HepG2 (cell line): Measurements from ENCODE around the gene CDA. TPM values are rescaled to one million over a fixed set of nuclear protein-coding genes. Genes with fewer than 3 reads are reported as not detected.
A peak's percentile ranks its signal among the peaks of the same experiment; 100 is the strongest.

Experiments used
- ATAC-seq: fragments of 200-7000 bp; cut with Tn5 transposase; 3 replicates; pipeline ENCODE4 v1.9.1; 2020; ENCODE audit warnings: mild to moderate bottlenecking, moderate library complexity
- BruUV-seq: library from RNA; stranded (reverse); fragments of 400-500 nt; replicated peaks from 2 replicates; lab custom pipeline; 2021; lab: Mats Ljungman, UMichigan
- CTCF ChIA-PET: fragments of 300-600 bp; formaldehyde crosslinking; extraction: SDS; loops from one replicate; lab custom pipeline; 2021; ENCODE audit warnings: low total read pairs, inconsistent platforms, low intra/inter-chr PET ratio; lab: Yijun Ruan, JAX
- POLR2A ChIA-PET: fragments of 350-600 bp; sonication (Branson Sonifier 250); formaldehyde crosslinking; loops from one replicate; lab custom pipeline; 2020; ENCODE audit warnings: antibody characterized with exemption, inconsistent platforms; lab: Yijun Ruan, JAX
- DNase-seq: peaks from one replicate; pipeline ENCODE4 v3.0.0-alpha.2; 2015; ENCODE audit warnings: low spot score
- FAIRE-seq: peaks from 3 replicates; lab custom pipeline; 2011; peaks lifted over from hg19 to GRCh38; lab: Jason Lieb, UNC
- H2AFZ ChIP-seq: one replicate; pipeline ENCODE4 v1.6.1; 2011; ENCODE audit warnings: low read length, inconsistent platforms
- H3K27ac ChIP-seq: fragments of 300-600 bp; 3 replicates; pipeline ENCODE4 v1.8.0; 2011; ENCODE audit warnings: mixed run types, mild to moderate bottlenecking, mixed read lengths, low read length, inconsistent platforms; ENCODE audit not compliant: insufficient read depth; ENCODE audit errors: extremely low read length
- H3K27me3 ChIP-seq, 2 experiments: fragments of 200-600 bp in 1 of 2; 2 replicates in 1 of 2; 3 replicates in 1 of 2; pipeline versions ENCODE4 v1.6.0 to v1.8.0; 2011; ENCODE audit warnings: low read length in 2 of 2, mild to moderate bottlenecking in 2 of 2, moderate library complexity in 2 of 2, inconsistent platforms in 1 of 2; ENCODE audit not compliant: insufficient read depth in 2 of 2, control insufficient read depth in 1 of 2
- H3K36me3 ChIP-seq, 2 experiments: fragments of 200-600 bp in 1 of 2; replicated peaks in 1 of 2; 2 replicates in 1 of 2; 3 replicates in 1 of 2; pipeline versions ENCODE4 v1.5.1 to v1.8.0; 2011; ENCODE audit warnings: low read length in 2 of 2, inconsistent platforms in 1 of 2; ENCODE audit not compliant: insufficient read depth in 2 of 2, control insufficient read depth in 1 of 2
- H3K4me1 ChIP-seq: 2 replicates; pipeline ENCODE4 v1.5.1; 2012; ENCODE audit warnings: low read length, inconsistent platforms; ENCODE audit not compliant: insufficient read depth
- H3K4me2 ChIP-seq: 2 replicates; pipeline ENCODE4 v1.6.0; 2011; ENCODE audit warnings: low read depth, low read length, inconsistent platforms
- H3K4me3 ChIP-seq, 3 experiments: fragments of 200-600 bp in 1 of 3; sonication (generic), shearing (Covaris generic) in 1 of 3; replicated peaks in 1 of 3; 2 replicates each; pipeline ENCODE4 v1.5.1; 2011 to 2016; ENCODE audit warnings: low read length in 3 of 3, inconsistent platforms in 2 of 3, low read depth in 2 of 3, mild to moderate bottlenecking in 2 of 3, control low read depth in 1 of 3, mixed read lengths in 1 of 3; ENCODE audit not compliant: insufficient read depth in 1 of 3
- H3K79me2 ChIP-seq: one replicate; pipeline ENCODE4 v1.6.1; 2011; ENCODE audit warnings: low read length, inconsistent platforms; ENCODE audit not compliant: insufficient read depth
- H3K9ac ChIP-seq: 2 replicates; pipeline ENCODE4 v1.6.0; 2011; ENCODE audit warnings: mild to moderate bottlenecking, low read depth, low read length, inconsistent platforms; ENCODE audit not compliant: insufficient read depth
- H3K9me3 ChIP-seq: 2 replicates; pipeline ENCODE4 v1.5.1; 2012; ENCODE audit warnings: mild to moderate bottlenecking, low read length
- H4K20me1 ChIP-seq: 2 replicates; pipeline ENCODE4 v1.6.0; 2011; ENCODE audit warnings: inconsistent platforms, mild to moderate bottlenecking, low read length, moderate library complexity; ENCODE audit not compliant: insufficient read depth
- AGO2 ChIP-seq: fragments of 200-400 bp; formaldehyde crosslinking; optimal IDR thresholded peaks from 2 replicates; pipeline ENCODE3; 2017; ENCODE audit warnings: mild to moderate bottlenecking, low read depth, low read length, moderate library complexity
- BORCS8-MEF2B ChIP-seq: sonication (generic); formaldehyde crosslinking; IDR thresholded peaks from 2 replicates; pipeline ENCODE4 v1.8.0; 2022; ENCODE audit warnings: mild to moderate bottlenecking, missing genetic modification reagents
- HNF4A ChIP-seq: sonication (generic); formaldehyde crosslinking; IDR thresholded peaks from 2 replicates; pipeline ENCODE4 v1.4.0; 2020; ENCODE audit warnings: missing genetic modification reagents
- HNF4G ChIP-seq, 2 experiments: sonication (generic) in 1 of 2; formaldehyde crosslinking in 1 of 2; IDR thresholded peaks; 2 replicates each; pipeline versions ENCODE4 v1.4.0 to v1.6.1; 2011 to 2020; ENCODE audit warnings: borderline replicate concordance in 2 of 2, low read depth in 2 of 2, mild to moderate bottlenecking in 2 of 2, low read length in 1 of 2, missing genetic modification reagents in 1 of 2, moderate library complexity in 1 of 2
- SMYD3 ChIP-seq: sonication (generic); formaldehyde crosslinking; IDR thresholded peaks from 2 replicates; pipeline ENCODE4 v1.8.1; 2023; ENCODE audit warnings: mild to moderate bottlenecking, missing genetic modification reagents
- WGBS: methylation state at CpG from one replicate; pipeline ENCODE4 v1.1.6; 2017; ENCODE audit warnings: low lambda C conversion rate; 5-methylcytosine and 5-hydroxymethylcytosine counted together
- in situ Hi-C: cut with HindIII; loops from 2 replicates; pipeline ENCODE4 v1.10.0; 2017; ENCODE audit warnings: low pct_unique_long_range_greater_than_20kb; ENCODE audit not compliant: extremely low pct_ligation_motif_present
- intact Hi-C: fragments of 100-400 bp; cut with micrococcal nuclease; formaldehyde crosslinking; loops from one replicate; pipeline ENCODE4 v1.10.0; 2022; ENCODE audit not compliant: unreplicated experiment
- polyA plus RNA-seq, 8 experiments: library from polyadenylated mRNA; depleted of rRNA in 3 of 8; stranded (reverse) in 7 of 8; unstranded in 1 of 8; fragments of >200 nt; fragmentation: Illumina TruSeq in 4 of 8; extraction: Trizol in 4 of 8; gene quantifications; 2 replicates each; pipeline versions ENCODE4 v1.2.1 to v1.2.3, GENCODE V29; 2011 to 2016; ENCODE audit warnings: low read depth in 4 of 8, missing spikeins in 1 of 8, mixed read lengths in 1 of 8; ENCODE audit not compliant: insufficient read depth in 1 of 8
- total RNA-seq, 5 experiments: library from RNA; depleted of rRNA; stranded (reverse); fragments of >200 nt; fragmentation: Illumina TruSeq; extraction: Trizol; gene quantifications; 2 replicates each; pipeline ENCODE4 v1.2.3, GENCODE V29; 2016; ENCODE audit warnings: low read depth in 1 of 5
- TF ChIP-seq, protein P1 (sequence below): sonication (generic); formaldehyde crosslinking; IDR thresholded peaks from 2 replicates; pipeline ENCODE4 v1.4.0; 2020; ENCODE audit warnings: missing genetic modification reagents

CDA gene
- total and polyA plus RNA-seq, 2 of the 13 experiments (the other 11 are each of a cell fraction or from before 2014, with no cell fraction given): 0.66 to 2.1 TPM

DNA sequence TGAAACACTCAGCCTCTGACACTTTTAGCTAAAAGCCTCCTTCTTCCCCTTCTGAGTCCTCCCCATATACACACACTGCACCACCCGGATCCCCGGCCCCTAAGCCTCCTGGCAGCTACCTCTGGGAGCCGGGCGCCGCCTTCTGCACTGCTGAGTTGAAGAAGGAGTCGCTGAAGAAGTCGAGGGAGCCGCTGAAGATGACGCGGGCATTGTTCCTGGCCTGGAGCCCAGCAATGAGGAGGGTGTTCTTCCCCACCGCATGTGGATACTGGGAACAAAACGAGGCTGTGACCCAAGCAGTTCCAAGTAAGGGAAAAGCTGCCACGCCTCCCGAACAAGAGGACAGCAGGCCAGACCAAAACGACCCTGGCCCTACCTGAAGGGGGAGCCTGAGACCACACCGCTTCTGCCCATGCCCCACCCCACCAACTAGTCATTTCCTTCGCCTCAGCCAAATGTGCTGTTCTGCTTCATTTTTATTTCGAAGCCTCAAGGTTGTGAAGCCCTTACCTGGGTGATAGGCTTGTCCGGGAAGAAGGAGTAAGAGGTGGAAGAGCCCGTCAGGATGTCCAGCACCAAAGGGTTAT lies 65.3 kb downstream of the CDA start:
- 93% methylated on average over 20 of the region's 20 CpGs for WGBS
- Histone ChIP-seq H3K4me1 (peaks cover 28% of the 10 kb centered on the region), H3K4me3 (no peak overlapping the region), H3K36me3 (peaks cover 43 to 77% of the 10 kb centered on the region in 2 experiments), H3K79me2 (peaks cover 28% of the 10 kb centered on the region), H3K4me2 (no peak overlapping the region), H3K9ac (no peak overlapping the region), H3K27ac (no peak overlapping the region), H4K20me1 (no peaks in the 10 kb centered on the region), H2AFZ (no peak overlapping the region)
- DNase-seq (no peak), ATAC-seq (no peak), FAIRE-seq (no peak)
- no TSS peak for BruUV-seq
- CTCF ChIA-PET: no interaction called here
- POLR2A ChIA-PET: no interaction called here
- in situ Hi-C loops: no loop called here
- intact Hi-C loops: no loop called here
- TF ChIP-seq BORCS8-MEF2B (CRISPR knock-in tag): no peak
- peak; percentile 16 for TF ChIP-seq AGO2
- TF ChIP-seq, all 625 proteins: peak for 1
- Histone ChIP-seq H3K9me3 (no peaks in the 10 kb centered on the region), H3K27me3 (no peaks in the 10 kb centered on the region)

- no peak overlapping the region for H3K4me3 ChIP-seq
- POLR2A ChIA-PET: no interaction called here
- BruUV-seq: no TSS peak
- no peak overlapping the region; the same call in 1 of the 2 replicates for H3K4me2 ChIP-seq
- in situ Hi-C loops (no loop called here), intact Hi-C loops (no loop called here)
- H4K20me1 ChIP-seq: no peaks in the 10 kb centered on the region
- peaks cover 48% of the 10 kb centered on the region for H3K79me2 ChIP-seq
- ATAC-seq: no peak
- no peaks in the 10 kb centered on the region; a peak in 1 of 5 replicates for H3K27me3 ChIP-seq
- H3K9me3 ChIP-seq: no peaks in the 10 kb centered on the region
- FAIRE-seq: no peak
- 87% methylated on average over 12 of the region's 12 CpGs for WGBS
- peak overlapping the region; percentile 2 for H3K27ac ChIP-seq
- H2AFZ ChIP-seq: no peak overlapping the region
- peaks cover 41 to 67% of the 10 kb centered on the region in 2 experiments for H3K36me3 ChIP-seq
- H3K9ac ChIP-seq: no peak overlapping the region
- CTCF ChIA-PET: no interaction called here
- peaks cover 40% of the 10 kb centered on the region for H3K4me1 ChIP-seq
- TF ChIP-seq HNF4G (IDR thresholded peaks at IDR 0.05; ENCODE audit: borderline replicate concordance, low read depth, low read length): peak; percentile 28; the same call in 1 of the 2 replicates
- no peak for TF ChIP-seq HNF4G (CRISPR knock-in tag; IDR thresholded peaks at IDR 0.05; ENCODE audit: borderline replicate concordance, low read depth)
- no peak for TF ChIP-seq SMYD3 (CRISPR knock-in tag)
- TF ChIP-seq HNF4A: peak; percentile 46; the same call in 1 of the 2 replicates
- peak; percentile 35 for TF ChIP-seq AGO2
- TF ChIP-seq, protein P1, sequence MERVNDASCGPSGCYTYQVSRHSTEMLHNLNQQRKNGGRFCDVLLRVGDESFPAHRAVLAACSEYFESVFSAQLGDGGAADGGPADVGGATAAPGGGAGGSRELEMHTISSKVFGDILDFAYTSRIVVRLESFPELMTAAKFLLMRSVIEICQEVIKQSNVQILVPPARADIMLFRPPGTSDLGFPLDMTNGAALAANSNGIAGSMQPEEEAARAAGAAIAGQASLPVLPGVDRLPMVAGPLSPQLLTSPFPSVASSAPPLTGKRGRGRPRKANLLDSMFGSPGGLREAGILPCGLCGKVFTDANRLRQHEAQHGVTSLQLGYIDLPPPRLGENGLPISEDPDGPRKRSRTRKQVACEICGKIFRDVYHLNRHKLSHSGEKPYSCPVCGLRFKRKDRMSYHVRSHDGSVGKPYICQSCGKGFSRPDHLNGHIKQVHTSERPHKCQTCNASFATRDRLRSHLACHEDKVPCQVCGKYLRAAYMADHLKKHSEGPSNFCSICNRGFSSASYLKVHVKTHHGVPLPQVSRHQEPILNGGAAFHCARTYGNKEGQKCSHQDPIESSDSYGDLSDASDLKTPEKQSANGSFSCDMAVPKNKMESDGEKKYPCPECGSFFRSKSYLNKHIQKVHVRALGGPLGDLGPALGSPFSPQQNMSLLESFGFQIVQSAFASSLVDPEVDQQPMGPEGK: 0 out of 2 replicates have a peak, but pooled peaks have one; percentile 25
- TF ChIP-seq, all 625 proteins: peak for 4
- DNase-seq: no peak
Observed at GRCh38 chr1:20657024-20657423, 68.1 kb downstream of the CDA start.
